ENCODE data around the gene MKRN2.
"Not testable (repeated sequence)": the region's sequence is repeated elsewhere in the genome, so short reads cannot be mapped to it uniquely, and the experiment has no call there.

MKRN2 gene

GRCh38 chr3:12536423-12536822, 20.5 kb upstream of the MKRN2 start:
- H3K27me3 Mint-ChIP-seq = no peaks in the 10 kb centered on the region
- CTCF ChIA-PET = no interaction called here
- H3K36me3 Mint-ChIP-seq = peaks cover 3% of the 10 kb centered on the region
- H3K9me3 Mint-ChIP-seq = no peaks in the 10 kb centered on the region
- no peaks in the 10 kb centered on the region for H3K4me1 Mint-ChIP-seq
- no peak for DNase-seq
- no peak overlapping the region for H3K4me3 Mint-ChIP-seq
- H3K27ac Mint-ChIP-seq = no peak overlapping the region

- no peaks in the 10 kb centered on the region for H3K27me3 Mint-ChIP-seq
- H3K9me3 Mint-ChIP-seq = no peaks in the 10 kb centered on the region
- no peak overlapping the region for H3K27ac Mint-ChIP-seq
- peaks cover 5% of the 10 kb centered on the region for H3K4me1 Mint-ChIP-seq
- no peak overlapping the region for H3K4me3 Mint-ChIP-seq
- DNase-seq = no peak
- CTCF ChIA-PET = interaction anchor here (0.6 kb wide), 1 partner anchor 55 kb away, joined by 3 read pairs; no protein-coding TSS in a partner anchor
- no peaks in the 10 kb centered on the region for H3K36me3 Mint-ChIP-seq
Observed at GRCh38 chr3:12541625-12542024, 15.3 kb upstream of the MKRN2 start.

GRCh38 chr3:12543497-12543896, 13.4 kb upstream of the MKRN2 start:
- H3K27me3 Mint-ChIP-seq, H3K27ac Mint-ChIP-seq, H3K36me3 Mint-ChIP-seq, CTCF ChIA-PET, H3K4me1 Mint-ChIP-seq, DNase-seq, H3K4me3 Mint-ChIP-seq, H3K9me3 Mint-ChIP-seq: not testable (repeated sequence)

GRCh38 chr3:12544652-12545472, 12.0 kb upstream of the MKRN2 start:
- no peak overlapping the region for H3K4me3 Mint-ChIP-seq
- no peak overlapping the region for H3K27ac Mint-ChIP-seq
- no peaks in the 10 kb centered on the region for H3K36me3 Mint-ChIP-seq
- CTCF ChIA-PET = interaction anchor here (0.6 kb wide), 1 partner anchor 920 kb away, joined by 3 read pairs; no protein-coding TSS in a partner anchor
- DNase-seq = no peak
- peaks cover 5% of the 10 kb centered on the region for H3K4me1 Mint-ChIP-seq
- H3K27me3 Mint-ChIP-seq = no peaks in the 10 kb centered on the region
- H3K9me3 Mint-ChIP-seq = no peaks in the 10 kb centered on the region

- no peak within 1 kb of the TSS for H3K4me3 Mint-ChIP-seq
- no peak for DNase-seq
- no peak within 1 kb of the TSS for H3K27ac Mint-ChIP-seq
- peaks cover under 1% of the 10 kb centered on the region for H3K27me3 Mint-ChIP-seq
- CTCF ChIA-PET = interaction anchor here (1.0 kb wide), 1 partner anchor 347 kb away, joined by 3 read pairs; no protein-coding TSS in a partner anchor
- H3K9me3 Mint-ChIP-seq = no peaks in the 10 kb centered on the region
- H3K36me3 Mint-ChIP-seq = no peaks in the 10 kb centered on the region
- H3K4me1 Mint-ChIP-seq = peaks cover 5% of the 10 kb centered on the region
Observed at GRCh38 chr3:12545473-12545791, 11.5 kb upstream of the MKRN2 start, which contains the start of gene MKRN2OS. Gene MKRN2OS (minus strand): TSS chr3:12545499. CDS start chr3:12545464, 35 bp downstream.

GRCh38 chr3:12549971-12550760, 6.7 kb upstream of the MKRN2 start:
- Mint-ChIP-seq H3K27me3 (peaks cover 43% of the 10 kb centered on the region), H3K4me3 (no peak overlapping the region), H3K36me3 (no peaks in the 10 kb centered on the region), H3K4me1 (peaks cover 8% of the 10 kb centered on the region), H3K27ac (no peak overlapping the region), H3K9me3 (no peaks in the 10 kb centered on the region)
- DNase-seq = no peak
- CTCF ChIA-PET = interaction anchor here (0.8 kb wide), 1 partner anchor 944 kb away, joined by 3 read pairs; no protein-coding TSS in a partner anchor

- H3K9me3 Mint-ChIP-seq = no peaks in the 10 kb centered on the region
- peaks cover 34% of the 10 kb centered on the region for H3K4me1 Mint-ChIP-seq
- peak; percentile 40 for DNase-seq
- H3K4me3 Mint-ChIP-seq = peak overlapping the region; percentile 81
- no peaks in the 10 kb centered on the region for H3K36me3 Mint-ChIP-seq
- peaks cover 49% of the 10 kb centered on the region for H3K27me3 Mint-ChIP-seq
- no peak overlapping the region for H3K27ac Mint-ChIP-seq
- CTCF ChIA-PET = no interaction called here
Observed at GRCh38 chr3:12553921-12554391, 2.9 kb upstream of the MKRN2 start.

- Mint-ChIP-seq H3K36me3 (no peaks in the 10 kb centered on the region), H3K27me3 (peaks cover 40% of the 10 kb centered on the region), H3K9me3 (no peaks in the 10 kb centered on the region), H3K27ac (peak overlapping the region; percentile 95), H3K4me3 (peak overlapping the region; percentile 82), H3K4me1 (peaks cover 56% of the 10 kb centered on the region)
- no peak for DNase-seq
- CTCF ChIA-PET = no interaction called here
Observed at GRCh38 chr3:12556314-12556689, 585 bp upstream of the MKRN2 start.

- H3K4me1 Mint-ChIP-seq = peaks cover 60% of the 10 kb centered on the region
- CTCF ChIA-PET = interaction anchor here (1.7 kb wide), 1 partner anchor 20 kb away, joined by 6 read pairs; no protein-coding TSS in a partner anchor
- peaks cover 28% of the 10 kb centered on the region for H3K27me3 Mint-ChIP-seq
- peak overlapping the region; percentile 82 for H3K4me3 Mint-ChIP-seq
- H3K27ac Mint-ChIP-seq = peak overlapping the region; percentile 95
- no peaks in the 10 kb centered on the region for H3K9me3 Mint-ChIP-seq
- H3K36me3 Mint-ChIP-seq = no peaks in the 10 kb centered on the region
- DNase-seq = no peak
Observed at GRCh38 chr3:12557473-12558100, 700 bp downstream of the MKRN2 start.

GRCh38 chr3:12558706-12559105, 1.8 kb downstream of the MKRN2 start:
- no peak for DNase-seq
- CTCF ChIA-PET = interaction anchor here (1.2 to 1.7 kb wide), 2 partner anchors 10 to 19 kb away, joined by 4 to 6 read pairs; no protein-coding TSS in a partner anchor
- H3K4me1 Mint-ChIP-seq = peaks cover 57% of the 10 kb centered on the region
- H3K27me3 Mint-ChIP-seq = peaks cover 20% of the 10 kb centered on the region
- peak overlapping the region; percentile 82 for H3K4me3 Mint-ChIP-seq
- H3K36me3 Mint-ChIP-seq = peaks cover under 1% of the 10 kb centered on the region
- no peaks in the 10 kb centered on the region for H3K9me3 Mint-ChIP-seq
- H3K27ac Mint-ChIP-seq = no peak overlapping the region

GRCh38 chr3:12559520-12559919, 2.6 kb downstream of the MKRN2 start:
- Mint-ChIP-seq H3K4me3 (no peak overlapping the region), H3K9me3 (no peaks in the 10 kb centered on the region), H3K27ac (no peak overlapping the region), H3K4me1 (peaks cover 51% of the 10 kb centered on the region), H3K27me3 (peaks cover 13% of the 10 kb centered on the region), H3K36me3 (peaks cover 4% of the 10 kb centered on the region)
- no peak for DNase-seq
- CTCF ChIA-PET = interaction anchor here (1.2 to 1.7 kb wide), 2 partner anchors 9 to 18 kb away, joined by 4 to 6 read pairs; no protein-coding TSS in a partner anchor

GRCh38 chr3:12560505-12561190, 3.8 kb downstream of the MKRN2 start:
- CTCF ChIA-PET = no interaction called here
- Mint-ChIP-seq H3K27ac (peak overlapping the region; percentile 64), H3K27me3 (peaks cover 6% of the 10 kb centered on the region), H3K36me3 (peaks cover 12% of the 10 kb centered on the region), H3K4me3 (no peak overlapping the region), H3K4me1 (peaks cover 47% of the 10 kb centered on the region), H3K9me3 (peaks cover 2% of the 10 kb centered on the region)
- DNase-seq = no peak

- Mint-ChIP-seq H3K27me3 (peaks cover 4% of the 10 kb centered on the region), H3K4me1 (peaks cover 46% of the 10 kb centered on the region), H3K9me3 (peaks cover 6% of the 10 kb centered on the region), H3K4me3 (no peak overlapping the region), H3K27ac (no peak overlapping the region), H3K36me3 (peaks cover 16% of the 10 kb centered on the region)
- no peak for DNase-seq
- CTCF ChIA-PET = interaction anchor here (0.6 kb wide), 1 partner anchor 46 kb away, joined by 5 read pairs; no protein-coding TSS in a partner anchor
Observed at GRCh38 chr3:12561397-12561796, 4.5 kb downstream of the MKRN2 start.

Data from activated naive CD4-positive, alpha-beta T cell treated with anti-CD3 and anti-CD28 coated beads, Interleukin-2, amount 10 ng/mL, durations not matched to agents 7 days and 5 days (primary cell).